Measurements from ENCODE around the gene CLCN6.

Gene CLCN6

DNA sequence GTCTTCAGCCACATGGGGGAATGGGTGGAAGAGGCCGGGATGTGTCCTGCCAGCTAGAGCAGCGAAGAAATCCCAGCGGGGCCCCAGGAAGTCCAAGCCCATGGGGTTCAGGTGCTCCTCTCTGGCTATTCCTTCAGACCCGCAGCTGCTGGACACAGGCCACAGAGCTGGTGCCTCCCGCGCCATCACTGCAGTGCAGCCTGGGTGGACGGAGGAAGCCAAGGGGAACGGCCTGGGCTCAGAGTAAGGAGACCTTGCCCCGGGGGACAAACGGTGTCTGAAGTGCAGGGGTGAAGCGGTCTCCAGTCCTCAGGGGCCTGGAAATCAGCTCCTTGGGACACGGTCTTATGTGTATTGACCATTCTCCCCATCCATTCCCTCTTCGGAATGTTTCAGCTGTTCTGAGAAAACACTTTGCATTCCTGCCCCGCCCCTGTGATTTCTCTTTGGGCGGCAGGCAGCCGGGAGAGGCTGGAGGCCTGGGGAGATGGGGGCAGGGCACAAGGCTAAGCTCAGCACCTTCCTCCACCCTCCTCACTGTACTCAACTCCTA, 18.7 kb upstream of the CLCN6 start:
- no peak for DNase-seq
- Histone ChIP-seq H3K9me3 (no peaks in the 10 kb centered on the region), H3K27me3 (no peaks in the 10 kb centered on the region), H3K36me3 (no peaks in the 10 kb centered on the region), H3K4me1 (no peaks in the 10 kb centered on the region), H3K4me3 (ENCODE audit: low read depth, low read length) (no peak overlapping the region)
- TF ChIP-seq, protein P1, sequence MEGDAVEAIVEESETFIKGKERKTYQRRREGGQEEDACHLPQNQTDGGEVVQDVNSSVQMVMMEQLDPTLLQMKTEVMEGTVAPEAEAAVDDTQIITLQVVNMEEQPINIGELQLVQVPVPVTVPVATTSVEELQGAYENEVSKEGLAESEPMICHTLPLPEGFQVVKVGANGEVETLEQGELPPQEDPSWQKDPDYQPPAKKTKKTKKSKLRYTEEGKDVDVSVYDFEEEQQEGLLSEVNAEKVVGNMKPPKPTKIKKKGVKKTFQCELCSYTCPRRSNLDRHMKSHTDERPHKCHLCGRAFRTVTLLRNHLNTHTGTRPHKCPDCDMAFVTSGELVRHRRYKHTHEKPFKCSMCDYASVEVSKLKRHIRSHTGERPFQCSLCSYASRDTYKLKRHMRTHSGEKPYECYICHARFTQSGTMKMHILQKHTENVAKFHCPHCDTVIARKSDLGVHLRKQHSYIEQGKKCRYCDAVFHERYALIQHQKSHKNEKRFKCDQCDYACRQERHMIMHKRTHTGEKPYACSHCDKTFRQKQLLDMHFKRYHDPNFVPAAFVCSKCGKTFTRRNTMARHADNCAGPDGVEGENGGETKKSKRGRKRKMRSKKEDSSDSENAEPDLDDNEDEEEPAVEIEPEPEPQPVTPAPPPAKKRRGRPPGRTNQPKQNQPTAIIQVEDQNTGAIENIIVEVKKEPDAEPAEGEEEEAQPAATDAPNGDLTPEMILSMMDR (IDR thresholded peaks at IDR 0.05; ENCODE audit: low read depth, low read length) = no peak

DNA sequence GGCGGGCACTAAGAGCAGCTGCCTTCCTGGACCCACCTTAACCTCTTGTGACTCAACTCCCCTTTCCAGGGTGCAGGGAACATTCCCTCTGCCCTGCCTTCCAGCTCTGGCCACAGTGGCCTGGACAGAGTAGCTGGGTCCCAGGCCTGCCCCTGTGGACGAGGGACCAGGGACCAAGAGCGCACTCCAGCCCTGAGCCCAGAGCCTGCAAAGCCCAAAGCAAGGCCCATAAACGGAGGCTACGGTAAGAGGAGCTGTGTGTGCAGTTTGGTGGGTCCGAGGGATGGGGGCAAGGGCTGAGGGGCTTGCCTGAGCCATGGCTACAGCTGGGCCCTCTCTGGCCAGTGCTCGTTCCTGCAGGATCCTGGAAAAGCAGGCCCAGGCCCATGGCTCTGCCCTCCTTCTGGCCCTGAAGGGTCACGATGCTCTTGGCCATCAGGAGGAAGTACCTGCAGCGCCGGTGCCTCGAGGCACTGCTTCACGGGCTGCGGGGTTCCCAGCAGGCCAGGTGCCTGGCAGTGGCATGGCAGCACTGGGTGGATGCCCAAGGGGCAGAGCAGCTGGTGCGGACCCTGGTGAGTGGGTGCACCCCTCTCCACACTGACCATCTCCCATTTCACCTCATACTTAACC, 18.1 kb upstream of the CLCN6 start:
- DNase-seq = no peak
- no peaks in the 10 kb centered on the region for H3K9me3 ChIP-seq
- no peaks in the 10 kb centered on the region for H3K36me3 ChIP-seq
- no peaks in the 10 kb centered on the region for H3K4me1 ChIP-seq
- TF ChIP-seq, protein P1 (IDR thresholded peaks at IDR 0.05; ENCODE audit: low read depth, low read length) = no peak
- no peaks in the 10 kb centered on the region for H3K27me3 ChIP-seq
- no peak overlapping the region for H3K4me3 ChIP-seq (ENCODE audit: low read depth, low read length)

DNA sequence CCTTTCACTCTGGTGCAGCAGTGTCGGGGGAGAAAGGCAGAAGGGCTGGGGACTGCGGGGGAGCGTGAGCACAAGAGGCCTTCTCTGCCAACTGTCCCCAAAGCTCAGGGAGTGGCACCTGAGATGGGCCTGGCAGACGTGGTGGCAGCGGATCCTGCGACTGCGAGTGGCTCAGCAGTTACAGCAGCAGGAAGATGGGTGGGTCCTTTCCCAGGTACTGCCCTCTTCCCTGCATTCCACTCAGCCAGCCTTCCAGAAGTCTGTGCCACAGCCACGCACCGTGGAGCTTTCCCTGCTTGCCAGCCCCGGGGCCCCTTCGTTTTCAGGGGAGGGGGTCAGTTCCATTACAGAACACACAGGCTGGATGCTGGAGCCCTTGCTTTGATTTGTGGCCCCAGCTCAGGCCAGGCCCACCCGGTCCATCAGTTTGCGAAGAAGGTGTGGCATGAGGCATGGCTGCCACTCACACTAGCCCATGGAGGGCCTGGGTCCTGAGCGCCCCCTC, 17.4 kb upstream of the CLCN6 start:
- no peaks in the 10 kb centered on the region for H3K4me1 ChIP-seq
- no peak for DNase-seq
- no peaks in the 10 kb centered on the region for H3K9me3 ChIP-seq
- H3K4me3 ChIP-seq (ENCODE audit: low read depth, low read length) = no peak overlapping the region
- H3K36me3 ChIP-seq = no peaks in the 10 kb centered on the region
- H3K27me3 ChIP-seq = no peaks in the 10 kb centered on the region
- TF ChIP-seq, protein P1 (IDR thresholded peaks at IDR 0.05; ENCODE audit: low read depth, low read length) = no peak

DNA sequence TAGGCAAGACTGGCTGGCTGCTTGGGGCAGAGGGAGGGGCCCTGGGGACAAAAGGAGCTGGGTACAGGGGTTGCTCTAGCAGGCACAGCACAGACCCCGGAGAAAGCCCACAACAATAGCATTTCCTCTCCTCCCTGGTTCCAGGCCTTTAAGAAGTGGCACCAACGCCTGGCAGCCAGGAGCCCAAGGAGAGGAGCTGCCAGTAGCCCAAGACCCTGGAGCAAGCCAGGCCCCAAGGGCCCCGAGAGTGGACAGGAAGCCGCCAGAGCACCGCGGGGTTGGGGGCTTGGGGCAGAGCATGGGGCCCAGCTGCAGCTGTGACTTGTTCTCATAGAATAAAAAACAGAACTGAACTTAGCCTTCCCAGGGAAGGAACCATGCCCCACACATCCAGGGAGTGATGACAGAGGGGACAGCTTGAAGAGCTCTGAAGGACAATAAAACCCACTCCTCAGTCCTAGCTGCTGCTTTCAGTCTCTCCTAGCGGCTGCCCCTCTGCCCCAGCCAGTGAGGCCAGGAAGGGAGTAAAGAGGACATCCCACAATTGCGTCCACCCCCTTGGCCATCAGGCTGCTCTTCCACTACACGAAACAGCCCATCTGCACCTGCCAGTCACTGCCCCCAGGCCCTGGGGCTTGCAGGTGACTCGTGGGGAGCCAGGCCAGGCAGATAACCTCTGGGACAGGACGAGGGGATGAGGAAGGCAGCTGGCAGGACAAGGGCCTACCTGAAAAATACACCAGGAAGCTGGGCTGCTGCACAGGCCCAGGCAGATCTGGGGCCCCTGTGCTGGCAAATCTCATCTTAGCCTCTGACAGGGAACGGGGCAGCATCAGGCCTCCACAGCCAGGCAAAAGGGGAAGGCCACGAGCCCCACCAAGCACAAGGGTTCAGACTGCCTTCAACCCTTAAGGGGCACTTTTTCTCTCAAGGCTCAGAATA, 16.6 kb upstream of the CLCN6 start:
- no peaks in the 10 kb centered on the region for H3K9me3 ChIP-seq
- no peak overlapping the region for H3K4me3 ChIP-seq (ENCODE audit: low read depth, low read length)
- no peak for DNase-seq
- no peaks in the 10 kb centered on the region for H3K27me3 ChIP-seq
- no peaks in the 10 kb centered on the region for H3K4me1 ChIP-seq
- no peaks in the 10 kb centered on the region for H3K36me3 ChIP-seq
- TF ChIP-seq, protein P1 (IDR thresholded peaks at IDR 0.05; ENCODE audit: low read depth, low read length) = no peak

DNA sequence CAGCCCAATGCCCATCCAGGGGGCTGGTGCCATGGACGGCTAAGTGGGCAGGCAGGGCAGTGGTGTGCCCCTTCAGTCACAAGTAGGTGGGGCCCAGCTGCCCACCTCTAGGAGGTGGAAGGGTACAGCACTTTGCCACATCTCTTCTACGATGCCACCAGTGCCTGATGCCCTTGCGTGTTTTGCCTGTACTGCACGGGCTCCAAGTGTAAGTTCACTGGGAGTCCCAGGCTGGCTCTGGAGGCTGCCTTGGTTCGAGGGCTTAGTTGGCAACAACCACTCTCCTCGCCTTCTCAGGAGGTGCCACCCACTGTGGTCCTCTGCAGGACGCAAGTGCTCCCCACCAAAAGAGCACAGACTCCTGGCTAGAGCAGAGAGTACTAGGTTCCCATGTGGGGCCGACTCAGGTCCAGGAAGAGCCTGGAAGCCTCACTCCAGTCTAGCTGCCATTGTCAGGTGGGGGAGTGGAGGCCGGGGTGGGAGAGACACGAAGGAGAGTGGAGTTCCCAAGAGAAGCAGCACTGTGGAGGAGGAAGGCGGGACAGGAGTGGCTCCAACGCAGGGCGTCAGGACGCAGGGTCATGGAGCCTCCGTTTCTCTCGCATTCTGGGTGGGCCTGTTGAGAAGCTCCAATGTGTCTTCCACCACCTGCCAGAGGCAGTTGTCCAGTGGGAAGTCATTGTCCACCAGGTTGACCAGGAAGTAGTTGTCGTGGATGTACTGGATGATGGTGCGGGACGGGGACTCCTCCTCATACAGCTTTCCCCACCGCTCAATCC, 15.7 kb upstream of the CLCN6 start:
- TF ChIP-seq, protein P1 (IDR thresholded peaks at IDR 0.05; ENCODE audit: low read depth, low read length) = no peak
- no peaks in the 10 kb centered on the region for H3K36me3 ChIP-seq

More for the DNA sequence above, 15.7 kb upstream of the CLCN6 start:
- H3K4me1 ChIP-seq = no peaks in the 10 kb centered on the region
- no peak overlapping the region for H3K4me3 ChIP-seq (ENCODE audit: low read depth, low read length)
- no peak for DNase-seq
- no peaks in the 10 kb centered on the region for H3K27me3 ChIP-seq
- H3K9me3 ChIP-seq = no peaks in the 10 kb centered on the region
